GM12873 (cell line): ENCODE results near the gene MEIOB.

Source experiments
- CTCF ChIP-seq: IDR thresholded peaks from 2 replicates; pipeline ENCODE4 v1.5.1; 2012; ENCODE audit warnings: low read depth, mild to moderate bottlenecking, moderate library complexity, low read length, control low read depth; ENCODE audit not compliant: insufficient read depth; ENCODE audit errors: missing control alignments

The MEIOB gene

DNA sequence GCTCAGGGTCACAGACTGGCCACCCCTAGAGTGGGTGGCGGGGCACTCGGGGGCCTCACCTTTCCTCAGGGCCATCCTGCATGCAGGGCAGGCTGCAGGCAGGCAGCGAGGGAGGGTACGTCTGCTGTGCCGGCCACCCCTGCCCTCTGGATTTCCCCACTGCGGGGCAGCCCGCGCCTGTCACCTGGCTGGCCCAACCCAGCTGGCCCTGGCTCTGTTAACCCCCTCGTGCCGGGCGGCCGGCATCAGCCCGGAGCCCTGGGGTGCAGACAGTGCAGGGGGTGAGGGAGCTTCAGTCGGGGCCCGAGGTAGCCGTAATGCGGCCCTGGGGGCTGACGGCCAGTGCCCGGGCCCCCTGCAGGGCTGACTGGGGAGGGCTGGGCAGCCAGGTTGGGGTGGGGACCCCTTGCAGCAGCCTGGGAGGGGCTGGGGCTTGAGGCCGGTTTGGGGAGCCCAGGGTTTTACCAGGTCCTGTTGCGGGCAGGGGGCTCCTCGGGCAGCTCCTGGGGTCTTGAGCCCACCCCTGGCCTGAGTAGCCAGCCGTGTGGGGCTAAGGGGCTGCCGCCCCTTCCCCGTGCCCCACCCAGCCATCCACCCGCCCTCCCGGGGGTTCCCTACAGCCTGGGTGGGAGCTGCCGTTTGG is 78.3 kb downstream of the MEIOB start, which contains the start of gene IGFALS:
TSS of gene IGFALS (minus strand) at position 128 of the 643 bp plus-strand sequence. CDS start at position 75, 53 bp downstream.
- TF ChIP-seq CTCF = no peak

GRCh38 chr16:1792836-1793577 is 79.0 kb downstream of the MEIOB start:
- TF ChIP-seq CTCF = no peak

DNA sequence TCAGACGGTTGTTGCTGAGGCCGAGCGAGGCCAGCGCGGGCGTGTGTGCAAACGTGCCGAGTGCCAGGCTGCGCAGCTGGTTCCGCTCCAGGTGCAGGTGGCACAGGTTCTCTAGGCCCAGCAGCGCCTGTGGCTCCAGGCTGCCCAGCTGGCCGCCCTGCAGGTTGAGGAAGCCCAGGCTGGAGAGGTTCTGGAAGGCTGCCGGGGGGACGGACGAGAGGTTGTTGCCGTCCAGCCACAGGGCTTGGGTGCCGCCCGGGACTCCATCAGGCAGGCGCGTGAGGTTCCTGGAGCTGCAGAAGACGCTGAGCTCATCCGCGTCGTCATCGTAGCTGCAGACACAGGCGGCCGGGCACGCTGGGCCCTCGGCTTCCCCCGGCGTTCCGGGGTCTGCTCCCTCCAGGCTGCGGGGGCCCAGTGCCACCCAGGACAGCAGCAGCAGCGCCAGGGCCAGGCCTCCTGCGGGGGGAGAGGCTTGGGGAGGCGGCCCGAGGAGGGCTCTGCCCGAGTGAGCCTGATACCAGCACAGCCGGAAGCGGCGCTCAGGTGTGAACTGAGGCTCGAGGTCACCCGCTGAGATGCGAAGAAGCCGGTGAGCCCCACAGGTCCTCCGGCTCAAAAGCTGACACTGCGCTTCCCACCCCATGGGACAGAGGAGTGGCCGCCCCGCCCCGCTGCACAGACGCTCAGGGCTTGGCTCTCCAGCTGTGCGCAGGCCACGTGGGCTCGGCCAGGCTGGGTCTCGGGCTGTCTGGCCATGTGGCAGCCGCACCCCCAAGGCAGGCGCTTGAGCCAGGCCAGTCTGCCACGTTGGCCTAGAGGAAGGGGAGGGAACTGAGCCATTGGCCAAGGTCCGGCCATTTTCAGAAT is 79.8 kb downstream of the MEIOB start:
- TF ChIP-seq CTCF = no peak

DNA sequence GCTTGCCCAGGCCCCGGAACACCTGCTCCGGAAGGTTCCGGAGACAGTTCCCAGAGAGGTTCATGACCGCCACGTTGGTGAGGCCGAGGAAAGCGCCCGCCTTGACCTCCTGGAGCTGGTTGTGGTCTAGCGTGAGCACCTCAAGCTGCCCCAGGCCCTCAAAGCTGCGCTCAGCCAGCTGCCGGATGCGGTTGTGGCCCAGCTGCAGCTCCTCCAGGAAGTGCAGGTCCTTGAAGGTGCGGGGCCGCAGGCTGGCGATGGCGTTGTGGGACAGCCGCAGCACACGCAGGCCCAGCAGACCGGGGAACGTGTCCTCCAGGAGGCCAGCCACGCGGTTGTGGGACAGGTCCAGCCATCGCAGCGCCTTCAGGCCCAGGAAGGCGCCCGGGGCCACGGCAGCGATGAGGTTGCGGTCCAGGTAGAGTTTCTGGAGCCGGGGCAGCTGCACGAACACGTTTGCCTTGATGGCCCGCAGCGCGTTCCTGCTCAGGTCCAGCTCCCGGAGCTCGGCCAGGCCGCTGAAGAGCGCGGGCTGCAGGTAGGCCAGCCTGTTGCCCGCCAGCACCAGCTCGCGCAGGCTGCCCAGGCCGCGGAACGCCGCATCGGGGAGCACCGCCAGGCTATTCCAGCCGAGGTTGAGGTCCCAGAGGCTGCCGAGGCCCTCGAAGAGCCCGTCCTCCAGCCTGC is 80.6 kb downstream of the MEIOB start:
- TF ChIP-seq CTCF = no peak

DNA sequence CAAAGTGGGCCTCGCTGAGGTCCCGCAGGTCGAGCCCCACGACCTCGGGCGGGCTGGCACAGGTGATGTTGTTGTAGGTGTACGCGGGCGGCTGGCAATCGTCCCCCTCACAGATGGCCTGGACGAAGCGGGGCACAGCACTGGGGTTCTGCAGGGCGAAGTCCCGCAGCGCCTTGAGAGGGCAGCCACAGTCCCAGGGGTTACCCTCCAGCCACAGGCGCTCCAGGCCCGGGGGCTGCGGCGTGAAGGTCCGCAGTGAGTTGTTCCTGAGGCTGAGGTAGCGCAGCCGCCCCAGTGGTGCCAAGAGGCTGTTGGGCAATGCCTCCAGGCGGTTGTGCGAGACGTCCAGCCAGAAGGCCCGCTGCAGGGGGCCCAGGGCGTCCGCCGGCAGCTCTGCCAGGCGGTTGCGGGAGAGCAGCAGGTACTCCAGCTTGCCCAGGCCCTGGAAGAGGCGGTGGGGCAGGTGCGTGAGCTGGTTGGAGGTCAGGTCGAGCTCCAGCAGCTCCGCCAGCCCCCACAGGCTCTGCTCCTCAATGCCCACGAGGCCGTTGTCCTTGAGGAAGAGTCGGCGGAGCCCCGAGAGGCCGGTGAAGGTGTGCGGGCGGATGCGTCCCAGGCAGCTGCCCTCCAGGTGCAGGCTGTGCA is 81.2 kb downstream of the MEIOB start:
- no peak for TF ChIP-seq CTCF

DNA sequence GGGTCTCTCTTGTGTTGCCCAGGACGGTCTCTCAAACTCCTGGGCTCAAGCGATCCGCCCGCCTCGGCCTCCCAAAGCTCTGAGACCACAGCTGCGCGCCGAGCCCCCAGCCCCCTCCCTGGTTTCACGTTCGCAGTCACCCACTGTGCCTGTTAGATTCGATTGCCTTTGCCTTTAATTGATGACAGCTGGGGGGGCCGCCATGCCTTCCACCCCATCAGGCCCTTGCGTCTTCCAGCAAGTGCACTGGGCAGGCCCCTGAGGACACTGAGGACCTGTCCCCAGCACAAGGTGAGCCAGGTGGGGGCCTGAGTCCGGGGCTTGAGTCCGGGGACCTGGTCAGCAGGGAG is 81.7 kb downstream of the MEIOB start:
- no peak for TF ChIP-seq CTCF
